Measurements from ENCODE around the gene BTBD9.
"Not testable (repeated sequence)": the region's sequence is repeated elsewhere in the genome, so short reads cannot be mapped to it uniquely, and the experiment has no call there.

Gene BTBD9

GRCh38 chr6:38649744-38650143, 10.0 kb upstream of the BTBD9 start:
- in situ Hi-C loops (cut with MboI; ENCODE audit: low sequenced_read_pairs) = no loop called here

- in situ Hi-C loops (cut with MboI; ENCODE audit: low sequenced_read_pairs) = no loop called here
These were observed 8.9 kb upstream of the BTBD9 start for GRCh38 chr6:38648629-38649028.

GRCh38 chr6:38646166-38646878, 6.6 kb upstream of the BTBD9 start:
- in situ Hi-C loops (cut with MboI; ENCODE audit: low sequenced_read_pairs) = no loop called here

GRCh38 chr6:38644951-38645350, 5.2 kb upstream of the BTBD9 start:
- in situ Hi-C loops (cut with MboI; ENCODE audit: low sequenced_read_pairs) = no loop called here

- in situ Hi-C loops (cut with MboI; ENCODE audit: low sequenced_read_pairs) = no loop called here
These were observed 634 bp upstream of the BTBD9 start for GRCh38 chr6:38640216-38640909.

- in situ Hi-C loops (cut with MboI; ENCODE audit: low sequenced_read_pairs) = no loop called here
These were observed 710 bp downstream of the BTBD9 start for GRCh38 chr6:38638941-38639497.

GRCh38 chr6:38637756-38638155, 2.0 kb downstream of the BTBD9 start:
- in situ Hi-C loops (cut with MboI; ENCODE audit: low sequenced_read_pairs) = no loop called here

GRCh38 chr6:38636027-38636426, 3.7 kb downstream of the BTBD9 start:
- in situ Hi-C loops (cut with MboI; ENCODE audit: low sequenced_read_pairs) = no loop called here

- in situ Hi-C loops (cut with MboI; ENCODE audit: low sequenced_read_pairs) = no loop called here
These were observed 5.2 kb downstream of the BTBD9 start for GRCh38 chr6:38634518-38634917.

GRCh38 chr6:38632490-38632889, 7.2 kb downstream of the BTBD9 start:
- in situ Hi-C loops (cut with MboI; ENCODE audit: low sequenced_read_pairs) = no loop called here

GRCh38 chr6:38631186-38631783, 8.4 kb downstream of the BTBD9 start:
- in situ Hi-C loops (cut with MboI; ENCODE audit: low sequenced_read_pairs) = no loop called here

GRCh38 chr6:38625217-38625616, 14.5 kb downstream of the BTBD9 start:
- in situ Hi-C loops (cut with MboI; ENCODE audit: low sequenced_read_pairs) = no loop called here

GRCh38 chr6:38619342-38619741, 20.4 kb downstream of the BTBD9 start:
- in situ Hi-C loops (cut with MboI; ENCODE audit: low sequenced_read_pairs) = not testable (repeated sequence)

- in situ Hi-C loops (cut with MboI; ENCODE audit: low sequenced_read_pairs) = not testable (repeated sequence)
These were observed 21.4 kb downstream of the BTBD9 start for GRCh38 chr6:38618301-38618700.

GRCh38 chr6:38617856-38618255, 21.9 kb downstream of the BTBD9 start:
- in situ Hi-C loops (cut with MboI; ENCODE audit: low sequenced_read_pairs) = no loop called here

GRCh38 chr6:38612143-38612965, 27.4 kb downstream of the BTBD9 start:
- in situ Hi-C loops (cut with MboI; ENCODE audit: low sequenced_read_pairs) = no loop called here

- in situ Hi-C loops (cut with MboI; ENCODE audit: low sequenced_read_pairs) = no loop called here
These were observed 29.6 kb downstream of the BTBD9 start for GRCh38 chr6:38610050-38610625.

- in situ Hi-C loops (cut with MboI; ENCODE audit: low sequenced_read_pairs) = no loop called here
These were observed 35.0 kb downstream of the BTBD9 start for GRCh38 chr6:38604700-38605099.

- in situ Hi-C loops (cut with MboI; ENCODE audit: low sequenced_read_pairs) = no loop called here
These were observed 35.8 kb downstream of the BTBD9 start for GRCh38 chr6:38603966-38604365.

- in situ Hi-C loops (cut with MboI; ENCODE audit: low sequenced_read_pairs) = no loop called here
These were observed 36.2 kb downstream of the BTBD9 start for GRCh38 chr6:38603496-38603895.

Measured in HL-60/S4 treated with phorbol 12-myristate 13-acetate at 8.2 ng/mL for 4 days and 3 days (cell line).